HEK293 (cell line): Measurements from ENCODE around the gene GBP7.

Experiments
- CTCF ChIA-PET: fragments of 350-600 bp; formaldehyde crosslinking; extraction: SDS; loops from one replicate; lab custom pipeline; 2021; ENCODE audit warnings: antibody characterized with exemption; lab: Yijun Ruan, JAX
- POLR2A ChIA-PET: fragments of 300-600 bp; formaldehyde crosslinking; extraction: SDS; loops from one replicate; lab custom pipeline; 2020; ENCODE audit warnings: antibody characterized with exemption, inconsistent platforms; lab: Yijun Ruan, JAX
- H3K27ac ChIP-seq: fragments of 200-500 bp; sonication (Bioruptor generic); 2 replicates; pipeline ENCODE4 v1.5.1; 2014; ENCODE audit warnings: low read depth, low read length, control low read depth, inconsistent platforms; ENCODE audit errors: extremely low read depth
- H3K36me3 ChIP-seq, 2 experiments: fragments of 200-500 bp in 1 of 2; sonication (Bioruptor generic) in 1 of 2; 1 replicate in 1 of 2; 2 replicates in 1 of 2; pipeline ENCODE4 v1.5.1; 2014 to 2017; ENCODE audit warnings: inconsistent platforms in 2 of 2, low read length in 2 of 2; ENCODE audit not compliant: control insufficient read depth in 2 of 2, insufficient read depth in 1 of 2
- H3K4me1 ChIP-seq: fragments of 200-500 bp; sonication (Bioruptor generic); 2 replicates; pipeline ENCODE4 v1.5.1; 2014; ENCODE audit warnings: mild to moderate bottlenecking, low read length, inconsistent platforms; ENCODE audit not compliant: control insufficient read depth, insufficient read depth
- H3K4me3 ChIP-seq: 2 replicates; pipeline ENCODE4 v1.5.1; 2011; ENCODE audit warnings: low read depth, mild to moderate bottlenecking, control low read depth, low read length, moderate library complexity
- H3K9me3 ChIP-seq: fragments of 200-500 bp; sonication (Bioruptor generic); 2 replicates; pipeline ENCODE4 v1.5.1; 2014; ENCODE audit warnings: low read depth, low read length, inconsistent platforms; ENCODE audit not compliant: control insufficient read depth, insufficient read depth
- BCL11A ChIP-seq: fragments of 450-650 bp; formaldehyde crosslinking; IDR thresholded peaks from 2 replicates; pipeline ENCODE4 v1.5.1; 2016; ENCODE audit warnings: low read depth, missing biosample characterization, missing genetic modification characterization
- GLI4 ChIP-seq: fragments of 450-650 bp; formaldehyde crosslinking; IDR thresholded peaks from 2 replicates; pipeline ENCODE4 v1.5.1; 2016; ENCODE audit warnings: missing biosample characterization, missing genetic modification characterization
- GLIS1 ChIP-seq: fragments of 450-650 bp; formaldehyde crosslinking; IDR thresholded peaks from 2 replicates; pipeline ENCODE4 v1.5.1; 2016; ENCODE audit warnings: missing biosample characterization, missing genetic modification characterization
- HOXC10 ChIP-seq: sonication (generic); formaldehyde crosslinking; IDR thresholded peaks from 2 replicates; pipeline ENCODE4 v1.8.1; 2023; ENCODE audit warnings: mild to moderate bottlenecking, missing genetic modification reagents
- MYNN ChIP-seq: fragments of 450-650 bp; formaldehyde crosslinking; IDR thresholded peaks from 2 replicates; pipeline ENCODE4 v1.5.1; 2016; ENCODE audit warnings: missing biosample characterization, missing genetic modification characterization, borderline replicate concordance
- TRIM28 ChIP-seq: IDR thresholded peaks from 2 replicates; pipeline ENCODE4 v1.6.1; 2011; ENCODE audit warnings: low read length, control low read depth, borderline replicate concordance
- ZBTB8A ChIP-seq: fragments of 450-650 bp; formaldehyde crosslinking; IDR thresholded peaks from 2 replicates; pipeline ENCODE4 v1.5.1; 2016; ENCODE audit warnings: missing biosample characterization, missing genetic modification characterization
- ZNF292 ChIP-seq: fragments of 450-650 bp; formaldehyde crosslinking; IDR thresholded peaks from 2 replicates; pipeline ENCODE4 v1.5.1; 2016; ENCODE audit warnings: low read depth, missing biosample characterization, missing genetic modification characterization, borderline replicate concordance
- ZNF311 ChIP-seq: fragments of 450-650 bp; formaldehyde crosslinking; IDR thresholded peaks from 2 replicates; pipeline ENCODE4 v1.5.1; 2017; ENCODE audit warnings: missing biosample characterization, missing genetic modification characterization, borderline replicate concordance
- ZNF354C ChIP-seq: fragments of 450-650 bp; formaldehyde crosslinking; IDR thresholded peaks from 2 replicates; pipeline ENCODE4 v1.5.1; 2016; ENCODE audit warnings: missing biosample characterization, missing genetic modification characterization, low read depth, borderline replicate concordance
- ZNF473 ChIP-seq: fragments of 450-650 bp; formaldehyde crosslinking; IDR thresholded peaks from 2 replicates; pipeline ENCODE4 v1.5.1; 2017; ENCODE audit warnings: missing biosample characterization, missing genetic modification characterization
- ZNF513 ChIP-seq: fragments of 450-650 bp; IDR thresholded peaks from 2 replicates; pipeline ENCODE4 v1.5.1; 2018; ENCODE audit warnings: missing biosample characterization, missing genetic modification characterization
- ZNF624 ChIP-seq: fragments of 450-650 bp; formaldehyde crosslinking; IDR thresholded peaks from 2 replicates; pipeline ENCODE4 v1.5.1; 2017; ENCODE audit warnings: missing biosample characterization, missing genetic modification characterization
- ZNF692 ChIP-seq: fragments of 450-650 bp; formaldehyde crosslinking; IDR thresholded peaks from 2 replicates; pipeline ENCODE4 v1.5.1; 2016; ENCODE audit warnings: missing biosample characterization, missing genetic modification characterization
- TF ChIP-seq, protein P1 (sequence below): fragments of 450-650 bp; formaldehyde crosslinking; IDR thresholded peaks from 2 replicates; pipeline ENCODE4 v1.5.1; 2017; ENCODE audit warnings: missing biosample characterization, mild to moderate bottlenecking, missing genetic modification characterization, moderate library complexity
- TF ChIP-seq, protein P2 (sequence below): fragments of 450-650 bp; formaldehyde crosslinking; IDR thresholded peaks from 2 replicates; pipeline ENCODE4 v1.5.1; 2016; ENCODE audit warnings: missing biosample characterization, missing genetic modification characterization, borderline replicate concordance
- TF ChIP-seq, protein P3 (sequence below): fragments of 450-650 bp; formaldehyde crosslinking; IDR thresholded peaks from 2 replicates; pipeline ENCODE4 v1.5.1; 2017; ENCODE audit warnings: missing biosample characterization, missing genetic modification characterization

The GBP7 gene

DNA sequence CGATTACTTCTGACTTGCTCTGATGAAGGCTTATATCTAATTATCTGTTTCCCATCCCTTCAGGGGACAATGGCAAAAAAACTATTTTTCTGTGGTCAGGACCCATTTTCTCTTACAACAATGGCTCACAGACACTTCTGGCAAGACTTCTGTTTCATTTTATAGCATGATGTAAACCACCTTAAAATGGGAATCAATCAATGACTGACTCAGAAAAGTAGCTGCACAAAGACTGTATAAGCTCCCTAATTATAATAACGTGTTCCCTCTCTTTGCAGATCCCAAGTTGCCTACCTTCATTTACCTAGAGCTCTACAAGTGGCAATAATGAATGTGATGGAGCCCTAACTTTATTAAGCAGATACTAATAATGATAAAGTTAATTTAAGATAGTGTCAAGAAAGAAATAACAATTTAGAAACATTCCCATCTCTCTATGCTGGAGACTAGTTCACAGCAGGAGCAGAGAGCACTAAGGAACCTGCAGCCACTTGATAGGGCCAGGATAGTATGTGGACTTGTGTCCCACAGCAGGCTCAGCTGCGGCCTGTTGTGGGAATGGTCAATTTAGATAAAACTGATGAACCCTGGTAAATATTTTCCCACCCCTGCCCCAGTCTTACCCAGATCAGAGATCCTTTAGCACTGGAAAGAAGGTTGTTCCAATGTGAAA is 50.4 kb downstream of the GBP7 start:
- no peak for TF ChIP-seq HOXC10
- TF ChIP-seq ZNF354C: no peak
- no peak for TF ChIP-seq MYNN (tag by site-specific recombination)
- TF ChIP-seq ZNF292 (tag by site-specific recombination): no peak
- no peak for TF ChIP-seq ZNF692
- no peak for TF ChIP-seq GLIS1 (tag by site-specific recombination)
- no peak for TF ChIP-seq GLI4 (tag by site-specific recombination)
- TF ChIP-seq, protein P1, sequence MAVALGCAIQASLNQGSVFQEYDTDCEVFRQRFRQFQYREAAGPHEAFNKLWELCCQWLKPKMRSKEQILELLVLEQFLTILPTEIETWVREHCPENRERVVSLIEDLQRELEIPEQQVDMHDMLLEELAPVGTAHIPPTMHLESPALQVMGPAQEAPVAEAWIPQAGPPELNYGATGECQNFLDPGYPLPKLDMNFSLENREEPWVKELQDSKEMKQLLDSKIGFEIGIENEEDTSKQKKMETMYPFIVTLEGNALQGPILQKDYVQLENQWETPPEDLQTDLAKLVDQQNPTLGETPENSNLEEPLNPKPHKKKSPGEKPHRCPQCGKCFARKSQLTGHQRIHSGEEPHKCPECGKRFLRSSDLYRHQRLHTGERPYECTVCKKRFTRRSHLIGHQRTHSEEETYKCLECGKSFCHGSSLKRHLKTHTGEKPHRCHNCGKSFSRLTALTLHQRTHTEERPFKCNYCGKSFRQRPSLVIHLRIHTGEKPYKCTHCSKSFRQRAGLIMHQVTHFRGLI (tag by site-specific recombination): no peak
- TF ChIP-seq, protein P2, sequence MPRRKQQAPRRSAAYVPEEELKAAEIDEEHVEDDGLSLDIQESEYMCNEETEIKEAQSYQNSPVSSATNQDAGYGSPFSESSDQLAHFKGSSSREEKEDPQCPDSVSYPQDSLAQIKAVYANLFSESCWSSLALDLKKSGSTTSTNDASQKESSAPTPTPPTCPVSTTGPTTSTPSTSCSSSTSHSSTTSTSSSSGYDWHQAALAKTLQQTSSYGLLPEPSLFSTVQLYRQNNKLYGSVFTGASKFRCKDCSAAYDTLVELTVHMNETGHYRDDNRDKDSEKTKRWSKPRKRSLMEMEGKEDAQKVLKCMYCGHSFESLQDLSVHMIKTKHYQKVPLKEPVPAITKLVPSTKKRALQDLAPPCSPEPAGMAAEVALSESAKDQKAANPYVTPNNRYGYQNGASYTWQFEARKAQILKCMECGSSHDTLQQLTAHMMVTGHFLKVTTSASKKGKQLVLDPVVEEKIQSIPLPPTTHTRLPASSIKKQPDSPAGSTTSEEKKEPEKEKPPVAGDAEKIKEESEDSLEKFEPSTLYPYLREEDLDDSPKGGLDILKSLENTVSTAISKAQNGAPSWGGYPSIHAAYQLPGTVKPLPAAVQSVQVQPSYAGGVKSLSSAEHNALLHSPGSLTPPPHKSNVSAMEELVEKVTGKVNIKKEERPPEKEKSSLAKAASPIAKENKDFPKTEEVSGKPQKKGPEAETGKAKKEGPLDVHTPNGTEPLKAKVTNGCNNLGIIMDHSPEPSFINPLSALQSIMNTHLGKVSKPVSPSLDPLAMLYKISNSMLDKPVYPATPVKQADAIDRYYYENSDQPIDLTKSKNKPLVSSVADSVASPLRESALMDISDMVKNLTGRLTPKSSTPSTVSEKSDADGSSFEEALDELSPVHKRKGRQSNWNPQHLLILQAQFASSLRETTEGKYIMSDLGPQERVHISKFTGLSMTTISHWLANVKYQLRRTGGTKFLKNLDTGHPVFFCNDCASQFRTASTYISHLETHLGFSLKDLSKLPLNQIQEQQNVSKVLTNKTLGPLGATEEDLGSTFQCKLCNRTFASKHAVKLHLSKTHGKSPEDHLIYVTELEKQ: no peak
- no peak for TF ChIP-seq ZNF624 (tag by site-specific recombination)
- TF ChIP-seq ZNF311 (tag by site-specific recombination): no peak
- no peaks in the 10 kb centered on the region for H3K9me3 ChIP-seq
- no peaks in the 10 kb centered on the region for H3K36me3 ChIP-seq
- H3K4me3 ChIP-seq: no peak overlapping the region
- no peak overlapping the region for H3K27ac ChIP-seq
- POLR2A ChIA-PET: no interaction called here
- no peaks in the 10 kb centered on the region for H3K4me1 ChIP-seq
- CTCF ChIA-PET: interaction anchor here (0.8 kb wide), 1 partner anchor 149 kb away, joined by 3 read pairs; no protein-coding TSS in a partner anchor

GRCh38 chr1:89121641-89122040 is 54.2 kb downstream of the GBP7 start:
- H3K27ac ChIP-seq: no peak overlapping the region
- H3K9me3 ChIP-seq: no peaks in the 10 kb centered on the region
- H3K4me3 ChIP-seq: no peak overlapping the region
- peaks cover 0 to 9% of the 10 kb centered on the region in 2 experiments; a peak in 1 of 3 replicates for H3K36me3 ChIP-seq
- POLR2A ChIA-PET: no interaction called here
- no peaks in the 10 kb centered on the region for H3K4me1 ChIP-seq
- CTCF ChIA-PET: no interaction called here
- TF ChIP-seq TRIM28 (no peak), ZNF513 (tag by site-specific recombination) (no peak), ZNF473 (no peak), ZBTB8A (tag by site-specific recombination) (no peak), BCL11A (tag by site-specific recombination) (no peak)
- TF ChIP-seq, protein P3, sequence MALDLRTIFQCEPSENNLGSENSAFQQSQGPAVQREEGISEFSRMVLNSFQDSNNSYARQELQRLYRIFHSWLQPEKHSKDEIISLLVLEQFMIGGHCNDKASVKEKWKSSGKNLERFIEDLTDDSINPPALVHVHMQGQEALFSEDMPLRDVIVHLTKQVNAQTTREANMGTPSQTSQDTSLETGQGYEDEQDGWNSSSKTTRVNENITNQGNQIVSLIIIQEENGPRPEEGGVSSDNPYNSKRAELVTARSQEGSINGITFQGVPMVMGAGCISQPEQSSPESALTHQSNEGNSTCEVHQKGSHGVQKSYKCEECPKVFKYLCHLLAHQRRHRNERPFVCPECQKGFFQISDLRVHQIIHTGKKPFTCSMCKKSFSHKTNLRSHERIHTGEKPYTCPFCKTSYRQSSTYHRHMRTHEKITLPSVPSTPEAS (tag by site-specific recombination): no peak
- TF ChIP-seq, protein P2: no peak
